ENCODE data around the gene KIAA1586.
"Not testable (repeated sequence)": the region's sequence is repeated elsewhere in the genome, so short reads cannot be mapped to it uniquely, and the experiment has no call there.

Gene KIAA1586

GRCh38 chr6:57047859-57048258, 1.4 kb downstream of the KIAA1586 start:
- not testable (repeated sequence) for FAIRE-seq

- no peak for FAIRE-seq
Measured at GRCh38 chr6:57048577-57048976, 2.1 kb downstream of the KIAA1586 start.

DNA sequence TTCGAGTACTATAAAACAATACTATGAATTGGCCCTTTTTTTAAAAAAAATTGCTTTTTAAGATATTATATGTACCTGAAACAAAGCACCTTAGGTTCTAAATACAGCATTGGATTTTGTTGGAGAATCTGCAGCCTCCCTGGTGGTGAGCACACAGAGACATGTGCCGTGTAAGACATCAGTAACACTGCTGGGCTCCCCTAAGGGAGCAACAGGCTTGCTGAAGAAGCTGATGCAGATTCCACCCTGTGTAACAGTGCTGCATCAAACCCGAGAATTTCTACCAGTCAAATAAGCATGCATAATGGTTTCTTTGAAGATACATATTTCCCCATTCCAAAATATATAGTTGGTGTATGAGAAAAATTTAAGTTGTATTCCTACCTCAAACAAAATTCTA, 17.4 kb downstream of the KIAA1586 start:
- FAIRE-seq = peak; percentile 46

DNA sequence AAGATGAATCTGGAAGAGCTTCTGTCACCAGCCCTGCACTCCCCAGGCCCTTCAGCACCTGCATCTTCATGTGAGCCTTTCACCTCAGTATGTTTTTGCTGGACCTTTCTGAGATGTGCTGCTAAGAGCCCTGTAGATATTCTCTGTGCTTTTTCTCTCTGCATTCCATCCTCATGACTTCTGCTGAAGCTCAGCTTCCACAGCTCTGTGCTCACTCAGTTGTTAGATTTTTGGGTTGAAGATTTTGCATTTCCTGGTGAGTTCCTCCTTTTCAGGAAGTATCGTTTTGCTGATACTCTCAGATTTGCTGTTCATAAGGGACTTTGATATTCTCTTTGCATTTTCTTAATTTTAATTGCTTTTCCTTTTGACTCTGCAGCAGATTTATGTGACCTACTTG, 18.3 kb downstream of the KIAA1586 start:
- FAIRE-seq = no peak

- no peak for FAIRE-seq
Measured at GRCh38 chr6:57068061-57068460, 21.6 kb downstream of the KIAA1586 start.

- no peak for FAIRE-seq
Measured at GRCh38 chr6:57069228-57069627, 22.7 kb downstream of the KIAA1586 start.

DNA sequence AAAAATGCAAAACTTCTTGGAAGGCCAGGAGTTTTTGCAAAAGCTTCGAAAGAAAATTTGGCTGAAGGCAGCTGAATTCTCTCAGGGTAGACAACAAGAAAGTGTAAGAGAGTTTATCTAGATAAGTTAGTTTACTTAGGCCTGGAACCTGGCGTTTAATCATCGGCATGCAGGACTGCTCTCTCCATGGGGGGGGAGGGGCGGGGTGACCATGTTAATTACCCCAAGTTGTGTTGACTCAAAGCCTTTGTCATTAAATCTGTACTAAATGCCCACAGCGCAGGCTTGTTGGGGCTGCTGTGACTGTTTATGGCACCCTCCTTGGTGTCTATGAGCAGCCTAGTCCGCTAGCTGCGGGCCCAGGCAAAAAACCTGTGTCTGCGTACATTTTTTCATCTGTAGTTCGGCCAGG, 23.4 kb downstream of the KIAA1586 start:
- no peak for FAIRE-seq

DNA sequence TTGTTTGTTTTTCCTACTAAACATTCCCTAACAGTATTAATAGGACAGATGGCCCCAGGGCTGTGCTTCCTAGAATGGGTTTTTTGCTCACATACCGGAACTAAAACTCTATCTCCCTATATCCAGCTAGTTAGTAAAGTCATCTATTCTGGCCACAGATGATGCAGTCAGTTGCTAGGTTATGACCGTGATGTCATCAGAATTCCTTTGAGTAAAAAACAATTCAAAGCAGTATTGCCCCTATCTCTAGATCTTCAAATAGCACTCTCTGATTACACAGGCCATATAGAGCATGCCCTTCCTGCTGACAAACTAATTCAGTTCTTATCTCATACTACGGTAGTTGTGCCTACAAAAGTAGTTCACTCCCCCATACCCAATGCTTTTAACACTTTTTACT, 25.6 kb downstream of the KIAA1586 start:
- FAIRE-seq = no peak

- no peak for FAIRE-seq
Measured at GRCh38 chr6:57074383-57074782, 27.9 kb downstream of the KIAA1586 start.

DNA sequence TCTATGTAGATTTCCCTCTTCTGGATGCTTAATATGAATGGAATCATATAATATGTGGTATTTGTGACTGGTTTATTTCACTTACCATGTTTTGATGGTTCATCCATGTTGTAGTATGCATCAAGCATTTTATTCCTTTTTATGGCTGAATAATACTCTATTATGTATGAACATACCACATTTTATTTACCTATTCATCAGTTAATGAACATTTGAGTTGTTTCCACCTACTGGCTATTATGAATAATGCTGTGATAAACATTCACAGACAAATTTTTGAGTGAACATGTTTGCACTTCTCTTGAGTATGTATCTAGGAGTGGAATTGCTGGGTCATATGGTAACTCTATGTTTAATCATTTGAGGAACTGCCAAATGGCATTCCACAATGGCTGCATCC, 28.6 kb downstream of the KIAA1586 start:
- FAIRE-seq = no peak

- FAIRE-seq = no peak
Measured at GRCh38 chr6:57078531-57079207, 32.2 kb downstream of the KIAA1586 start.

DNA sequence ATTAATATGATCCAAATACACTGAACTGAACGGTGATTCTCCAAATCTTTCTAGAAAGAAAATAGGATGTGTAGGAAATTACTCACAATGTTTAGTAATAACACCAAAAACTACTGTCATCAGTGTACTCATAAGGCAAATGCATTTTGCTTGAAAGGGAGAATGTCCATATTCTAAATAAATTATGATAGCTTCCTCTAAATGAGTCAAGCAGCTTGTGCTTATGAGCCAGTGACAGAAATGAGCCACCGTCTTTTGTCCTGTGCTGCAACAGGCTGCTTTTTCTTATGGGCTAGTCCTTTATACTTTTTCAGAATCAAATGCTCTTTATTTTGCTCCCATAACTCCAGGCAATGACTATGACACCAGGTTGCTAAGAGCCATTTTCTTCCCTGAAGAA, 39.0 kb downstream of the KIAA1586 start:
- no peak for FAIRE-seq

- no peak for FAIRE-seq
Measured at GRCh38 chr6:57086843-57087242, 40.4 kb downstream of the KIAA1586 start.

DNA sequence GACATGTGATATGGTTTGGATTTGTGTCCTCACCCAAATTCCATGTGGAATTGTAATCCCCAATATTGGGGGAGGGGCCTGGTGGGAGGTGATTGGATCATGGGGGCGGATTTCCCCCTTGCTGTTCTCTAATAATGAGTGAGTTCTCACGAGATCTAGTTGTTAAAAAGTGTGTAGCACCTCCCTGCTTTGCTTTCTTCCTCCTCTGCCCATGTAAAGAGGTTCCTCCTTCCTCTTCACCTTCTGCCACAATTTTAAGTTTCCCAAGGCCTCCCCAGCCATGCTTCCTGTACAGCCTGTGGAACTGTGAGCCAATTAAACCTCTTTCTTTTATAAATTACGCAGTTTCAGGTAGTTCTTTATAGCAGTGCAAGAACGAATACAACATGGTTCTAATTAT, 41.4 kb downstream of the KIAA1586 start:
- no peak for FAIRE-seq

GRCh38 chr6:57089265-57089664, 42.8 kb downstream of the KIAA1586 start:
- no peak for FAIRE-seq

DNA sequence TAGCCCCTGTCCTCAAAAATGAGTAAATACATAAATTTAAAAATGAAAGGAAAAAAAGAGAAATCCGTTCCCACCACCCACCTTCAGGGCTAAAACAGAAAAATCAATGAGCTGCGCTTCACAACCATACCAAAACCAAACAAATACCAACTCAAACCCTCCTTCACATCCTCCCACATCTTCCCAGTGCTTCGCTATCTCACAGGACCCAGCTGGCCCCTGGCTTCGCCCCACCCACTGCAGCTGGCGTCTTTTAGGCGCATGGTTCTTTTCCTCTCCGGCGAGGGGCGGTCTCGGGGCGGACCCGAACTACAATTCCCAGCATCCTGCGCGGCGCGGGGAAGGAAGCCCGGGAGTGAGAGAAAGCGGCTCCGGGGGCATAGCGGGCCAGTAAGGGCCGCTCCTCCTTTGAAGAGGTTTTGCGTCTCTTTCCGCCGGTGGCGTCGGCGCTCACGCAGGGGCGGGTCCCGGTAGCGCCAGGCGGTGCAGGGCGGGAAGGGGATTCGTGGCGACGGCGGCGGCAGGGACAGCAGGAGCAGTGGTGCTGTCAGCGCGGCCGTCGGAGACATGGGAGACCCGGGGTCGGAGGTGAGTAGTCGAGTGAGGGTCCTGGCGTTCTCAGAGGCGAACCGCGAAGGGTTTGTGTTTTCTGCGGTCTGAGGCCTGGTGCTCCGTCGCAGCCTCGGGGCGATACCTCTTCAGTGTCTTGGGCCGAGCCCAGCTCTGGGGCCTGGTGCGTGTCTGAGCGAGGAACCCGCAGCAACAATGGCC, 43.4 kb downstream of the KIAA1586 start, which contains the start of gene ZNF451:
Gene ZNF451, plus strand, starts transcription at position 502 of the 771 bp plus-strand sequence. Its CDS starts 66 bp downstream, at position 568.
- peak; percentile 97 for FAIRE-seq

GRCh38 chr6:57090458-57091067, 44.1 kb downstream of the KIAA1586 start:
- FAIRE-seq = not testable (repeated sequence)

- FAIRE-seq = not testable (repeated sequence)
Measured at GRCh38 chr6:57091375-57091774, 44.9 kb downstream of the KIAA1586 start.

DNA sequence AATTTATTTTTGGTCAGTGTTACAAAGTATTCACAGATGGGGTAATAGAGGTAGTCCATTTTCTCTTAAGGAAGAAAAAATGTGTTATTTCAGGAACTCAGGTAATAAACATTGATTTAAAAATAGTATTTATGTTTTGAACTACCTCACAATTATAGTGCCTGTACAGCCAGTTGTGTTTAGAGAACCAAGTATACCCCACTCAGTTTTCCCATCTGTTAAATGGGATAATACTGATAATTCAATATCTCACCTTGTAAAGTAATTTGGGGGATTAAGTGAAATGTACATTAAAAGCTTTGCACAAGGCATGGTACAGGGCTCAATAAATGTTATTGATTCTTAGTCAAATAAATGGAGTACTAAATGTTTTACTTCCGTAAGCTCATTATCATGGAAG, 48.2 kb downstream of the KIAA1586 start:
- FAIRE-seq = no peak

GRCh38 chr6:57097596-57097995, 51.1 kb downstream of the KIAA1586 start:
- no peak for FAIRE-seq

- no peak for FAIRE-seq
Measured at GRCh38 chr6:57102976-57103375, 56.5 kb downstream of the KIAA1586 start.

- no peak for FAIRE-seq
Measured at GRCh38 chr6:57104336-57104735, 57.8 kb downstream of the KIAA1586 start.

Measured in G401.6 (cell line).